GM23338 (cell line): ENCODE results near the gene EIF2D.

Experiments
- CREB1 ChIP-seq: fragments of 250-450 bp; sonication (Bioruptor Pico); IDR thresholded peaks from 2 replicates; pipeline ENCODE4 v1.5.0; 2020; ENCODE audit warnings: low read depth, mild to moderate bottlenecking, moderate library complexity
- EZH2 ChIP-seq: fragments of 200-600 bp; sonication (generic); IDR thresholded peaks from one replicate; pipeline ENCODE4 v1.8.0; 2017; ENCODE audit warnings: antibody characterized with exemption, mild to moderate bottlenecking, low read depth; ENCODE audit not compliant: unreplicated experiment
- EZH2phosphoT487 ChIP-seq: fragments of 200-600 bp; sonication (generic); IDR thresholded peaks from one replicate; pipeline ENCODE4 v1.8.1; 2018; ENCODE audit warnings: antibody characterized with exemption; ENCODE audit not compliant: unreplicated experiment
- JUNB ChIP-seq: IDR thresholded peaks from one replicate; pipeline ENCODE4 v1.6.1; 2016; ENCODE audit warnings: antibody characterized with exemption; ENCODE audit not compliant: unreplicated experiment
- NANOG ChIP-seq: IDR thresholded peaks from 2 replicates; pipeline ENCODE4 v1.6.1; 2016; ENCODE audit warnings: antibody characterized with exemption, borderline replicate concordance
- POLR2AphosphoS5 ChIP-seq: IDR thresholded peaks from 2 replicates; pipeline ENCODE4 v1.6.1; 2016; ENCODE audit warnings: antibody characterized with exemption, low read depth
- REST ChIP-seq: IDR thresholded peaks from one replicate; pipeline ENCODE4 v1.6.1; 2018; ENCODE audit warnings: antibody characterized with exemption; ENCODE audit not compliant: unreplicated experiment
- STAT1 ChIP-seq: IDR thresholded peaks from one replicate; pipeline ENCODE4 v1.6.1; 2016; ENCODE audit warnings: antibody characterized with exemption; ENCODE audit not compliant: unreplicated experiment
- ZNF114 ChIP-seq: fragments of 250-450 bp; sonication (Bioruptor Pico); IDR thresholded peaks from 2 replicates; pipeline ENCODE4 v1.5.0; 2020; ENCODE audit warnings: mild to moderate bottlenecking, moderate library complexity
- ZNF331 ChIP-seq: fragments of 250-450 bp; sonication (Bioruptor Pico); IDR thresholded peaks from 2 replicates; pipeline ENCODE4 v1.5.0; 2020; ENCODE audit warnings: low read depth, mild to moderate bottlenecking, moderate library complexity
- ZNF462 ChIP-seq: fragments of 250-450 bp; sonication (Bioruptor Pico); IDR thresholded peaks from 2 replicates; pipeline ENCODE4 v1.5.0; 2020; ENCODE audit warnings: mild to moderate bottlenecking, moderate library complexity
- TF ChIP-seq, protein P1 (sequence below), 2 experiments: fragments of 200-600 bp in 1 of 2; sonication (generic) in 1 of 2; conservative IDR thresholded peaks; 2 replicates each; pipeline versions ENCODE4 v1.5.1 to v1.6.1; 2016 to 2017; ENCODE audit warnings: antibody characterized with exemption in 2 of 2, low read depth in 2 of 2, mild to moderate bottlenecking in 2 of 2, moderate library complexity in 1 of 2
- TF ChIP-seq, protein P2 (sequence below): IDR thresholded peaks from 2 replicates; pipeline ENCODE4 v1.6.1; 2016; ENCODE audit warnings: antibody characterized with exemption

DNA sequence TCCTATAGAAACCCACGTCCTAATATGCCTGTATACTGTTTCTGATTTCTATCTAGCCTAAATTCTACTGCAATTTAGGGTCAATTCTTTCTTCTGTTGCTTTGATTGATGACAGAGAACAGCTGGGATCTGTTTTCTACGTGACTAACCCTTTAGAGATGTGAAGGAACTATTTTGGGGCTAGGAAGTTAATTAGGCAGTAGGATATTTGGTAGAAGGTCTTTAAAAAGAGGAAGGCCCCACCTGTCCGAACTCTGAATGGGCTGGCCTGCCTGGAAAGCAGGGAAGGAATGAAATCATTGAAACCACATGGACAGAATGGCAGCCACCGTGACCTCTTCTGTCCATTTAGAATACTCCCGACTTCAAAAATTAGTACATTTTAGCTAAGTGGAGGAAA lies 21.0 kb downstream of the EIF2D start:
- TF ChIP-seq, protein P1, sequence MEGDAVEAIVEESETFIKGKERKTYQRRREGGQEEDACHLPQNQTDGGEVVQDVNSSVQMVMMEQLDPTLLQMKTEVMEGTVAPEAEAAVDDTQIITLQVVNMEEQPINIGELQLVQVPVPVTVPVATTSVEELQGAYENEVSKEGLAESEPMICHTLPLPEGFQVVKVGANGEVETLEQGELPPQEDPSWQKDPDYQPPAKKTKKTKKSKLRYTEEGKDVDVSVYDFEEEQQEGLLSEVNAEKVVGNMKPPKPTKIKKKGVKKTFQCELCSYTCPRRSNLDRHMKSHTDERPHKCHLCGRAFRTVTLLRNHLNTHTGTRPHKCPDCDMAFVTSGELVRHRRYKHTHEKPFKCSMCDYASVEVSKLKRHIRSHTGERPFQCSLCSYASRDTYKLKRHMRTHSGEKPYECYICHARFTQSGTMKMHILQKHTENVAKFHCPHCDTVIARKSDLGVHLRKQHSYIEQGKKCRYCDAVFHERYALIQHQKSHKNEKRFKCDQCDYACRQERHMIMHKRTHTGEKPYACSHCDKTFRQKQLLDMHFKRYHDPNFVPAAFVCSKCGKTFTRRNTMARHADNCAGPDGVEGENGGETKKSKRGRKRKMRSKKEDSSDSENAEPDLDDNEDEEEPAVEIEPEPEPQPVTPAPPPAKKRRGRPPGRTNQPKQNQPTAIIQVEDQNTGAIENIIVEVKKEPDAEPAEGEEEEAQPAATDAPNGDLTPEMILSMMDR (conservative IDR thresholded peaks at IDR 0.05; ENCODE audit: low read depth in 2 of 2), result no peak
- TF ChIP-seq EZH2, result no peak
- no peak for TF ChIP-seq JUNB
- TF ChIP-seq EZH2phosphoT487, result no peak
- TF ChIP-seq, protein P2, sequence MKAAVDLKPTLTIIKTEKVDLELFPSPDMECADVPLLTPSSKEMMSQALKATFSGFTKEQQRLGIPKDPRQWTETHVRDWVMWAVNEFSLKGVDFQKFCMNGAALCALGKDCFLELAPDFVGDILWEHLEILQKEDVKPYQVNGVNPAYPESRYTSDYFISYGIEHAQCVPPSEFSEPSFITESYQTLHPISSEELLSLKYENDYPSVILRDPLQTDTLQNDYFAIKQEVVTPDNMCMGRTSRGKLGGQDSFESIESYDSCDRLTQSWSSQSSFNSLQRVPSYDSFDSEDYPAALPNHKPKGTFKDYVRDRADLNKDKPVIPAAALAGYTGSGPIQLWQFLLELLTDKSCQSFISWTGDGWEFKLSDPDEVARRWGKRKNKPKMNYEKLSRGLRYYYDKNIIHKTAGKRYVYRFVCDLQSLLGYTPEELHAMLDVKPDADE, result no peak
- no peak for TF ChIP-seq POLR2AphosphoS5
- TF ChIP-seq REST, result no peak
- no peak for TF ChIP-seq ZNF114 (CRISPR knock-in tag)
- no peak for TF ChIP-seq ZNF331 (CRISPR knock-in tag)
- TF ChIP-seq CREB1 (CRISPR knock-in tag), result no peak
- no peak for TF ChIP-seq NANOG
- TF ChIP-seq STAT1, result no peak
- TF ChIP-seq ZNF462, result no peak
